HL-60/S4 treated with retinoic acid at 250 ng/mL for 4 days and 3 days (cell line): ENCODE data around the gene ANKRD52.
"Not testable (repeated sequence)": the region's sequence is repeated elsewhere in the genome, so short reads cannot be mapped to it uniquely, and the experiment has no call there.

Experiments
- in situ Hi-C: fragments of 300-500 bp; cut with MboI; formaldehyde crosslinking; loops from 2 replicates; pipeline ENCODE4 v1.7.0; 2022; ENCODE audit warnings: low sequenced_read_pairs

Gene ANKRD52

DNA sequence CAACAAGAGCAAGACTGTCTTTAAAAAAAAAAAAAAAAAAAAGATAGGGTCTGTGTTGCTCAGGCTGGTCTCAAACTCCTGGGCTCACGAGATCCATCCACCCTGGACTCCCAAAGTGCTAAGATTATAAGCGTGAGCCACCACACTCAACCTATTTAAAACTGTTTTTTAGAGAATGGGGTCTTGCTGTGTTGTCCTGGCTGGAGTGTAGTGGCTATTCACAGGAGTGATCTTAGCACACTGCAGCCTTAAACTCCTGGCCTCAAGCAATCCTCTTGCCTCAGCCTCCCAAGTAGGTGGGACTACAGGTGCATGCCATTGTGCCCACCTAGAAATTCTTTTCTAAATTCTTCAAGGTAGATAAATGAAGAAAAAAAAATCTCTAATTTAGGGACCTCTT lies 16.1 kb upstream of the ANKRD52 start:
- in situ Hi-C loops = no loop called here

DNA sequence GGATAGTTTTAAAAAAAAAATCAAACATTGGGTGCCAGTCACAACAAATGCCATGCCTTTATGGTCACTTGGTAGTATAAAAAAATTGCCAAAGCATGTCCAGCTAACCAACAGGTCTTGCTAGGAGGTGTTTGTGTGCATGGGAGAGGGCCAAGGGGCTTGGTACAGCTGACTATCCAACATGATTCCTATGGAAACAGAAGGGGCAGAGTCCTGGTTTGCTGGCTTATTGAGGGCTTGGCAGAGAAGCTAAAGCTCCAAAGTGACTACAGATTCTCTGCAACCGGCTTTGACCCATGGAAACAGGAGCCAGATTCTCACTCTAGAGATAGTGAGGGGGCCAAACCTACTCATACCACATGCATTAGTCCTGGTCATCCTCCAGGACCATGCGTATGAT lies 14.3 kb upstream of the ANKRD52 start:
- in situ Hi-C loops = not testable (repeated sequence)

- in situ Hi-C loops = no loop called here
Observed at GRCh38 chr12:56271031-56271430, 12.8 kb upstream of the ANKRD52 start.

GRCh38 chr12:56267443-56268071 lies 9.4 kb upstream of the ANKRD52 start:
- in situ Hi-C loops = no loop called here

DNA sequence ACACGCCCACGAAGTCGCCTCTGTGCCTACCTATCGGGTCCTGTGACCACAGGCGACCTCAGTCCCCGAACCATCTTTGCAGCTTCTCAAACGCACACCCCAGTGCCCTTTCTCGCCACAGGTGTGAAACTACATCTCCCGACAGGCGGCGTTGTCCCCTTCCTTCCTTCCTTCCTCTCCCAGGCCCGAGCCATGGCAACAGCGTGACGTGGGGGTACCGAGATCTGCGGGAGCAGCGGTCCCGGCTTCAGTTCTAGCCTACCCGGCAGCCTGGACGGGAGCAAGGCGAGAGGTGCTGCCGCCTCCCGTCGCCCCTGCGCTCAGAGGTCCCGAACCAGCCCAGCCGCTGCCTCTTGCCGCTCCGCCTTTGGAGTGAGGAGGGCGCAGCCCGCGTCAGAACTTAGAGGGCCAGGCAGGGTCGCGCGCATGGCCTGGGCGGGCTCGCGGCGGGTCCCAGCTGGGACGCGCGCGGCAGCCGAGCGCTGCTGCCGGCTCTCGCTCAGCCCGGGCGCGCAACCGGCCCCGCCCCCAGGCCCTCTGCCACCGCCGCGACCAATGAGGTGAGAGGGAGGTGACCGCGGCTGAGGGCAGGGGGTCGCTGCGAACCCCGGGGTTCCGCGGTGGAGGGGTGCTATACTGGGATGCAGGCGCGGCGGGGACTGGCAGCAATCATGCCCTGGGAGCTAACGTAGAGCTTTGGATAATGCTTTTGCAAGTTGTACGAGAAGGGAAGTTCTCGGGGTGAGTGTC lies 8.7 kb upstream of the ANKRD52 start, which contains the start of gene COQ10A:
COQ10A (plus strand) TSS at position 250 of the 750 bp plus-strand sequence; CDS start at position 427, 177 bp downstream.
- in situ Hi-C loops = no loop called here

DNA sequence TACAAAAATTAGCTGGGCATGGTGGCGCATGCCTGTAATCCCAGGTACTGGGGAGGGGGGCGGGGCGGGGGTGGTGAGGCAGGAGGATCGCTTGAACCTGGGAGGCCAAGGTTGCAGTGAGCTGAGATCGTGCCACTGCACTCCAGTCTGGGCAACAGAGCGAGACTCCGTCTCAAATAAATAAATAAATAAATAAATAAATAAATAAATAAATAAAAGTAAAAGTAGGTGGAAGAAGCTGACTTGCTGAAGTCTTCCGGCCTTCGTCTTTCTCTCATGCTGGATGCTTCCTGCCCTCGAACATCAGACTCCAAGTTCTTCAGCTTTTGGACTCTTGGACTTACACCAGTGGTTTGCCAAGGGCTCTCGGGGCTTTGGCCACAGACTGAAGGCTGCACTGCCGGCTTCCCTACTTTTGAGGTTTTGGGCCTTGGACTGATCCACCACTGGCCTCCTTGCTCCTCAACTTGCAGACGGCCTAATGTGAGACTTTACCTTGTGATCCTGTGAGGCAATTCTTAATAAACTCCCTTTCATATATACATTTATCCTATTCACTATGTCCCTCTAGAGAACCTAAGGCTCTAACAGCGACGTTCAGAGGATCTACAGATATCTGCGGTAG lies 8.0 kb upstream of the ANKRD52 start:
- in situ Hi-C loops = not testable (repeated sequence)

GRCh38 chr12:56262955-56263354 lies 4.8 kb upstream of the ANKRD52 start:
- in situ Hi-C loops = not testable (repeated sequence)

- in situ Hi-C loops = no loop called here
Observed at GRCh38 chr12:56261503-56262232, 3.5 kb upstream of the ANKRD52 start.

DNA sequence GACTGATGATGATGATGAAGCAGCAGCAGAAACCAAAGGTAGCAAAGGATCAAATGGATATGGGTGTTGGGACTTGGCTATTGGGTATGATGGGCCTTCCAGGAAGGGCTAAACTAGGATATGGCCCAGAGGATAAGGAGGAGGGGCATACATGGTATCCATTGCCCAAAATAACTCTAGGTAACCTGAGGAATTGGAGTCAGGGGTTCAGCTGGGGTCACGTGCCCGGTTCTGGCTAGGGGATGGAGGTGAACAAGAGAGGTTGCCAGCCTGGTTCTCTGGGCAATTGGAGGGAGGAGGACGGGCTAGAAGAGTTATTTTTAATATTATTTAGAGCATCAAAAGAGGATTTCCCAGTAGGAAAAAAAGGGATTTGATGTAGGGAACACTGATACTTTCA lies 2.7 kb upstream of the ANKRD52 start:
- in situ Hi-C loops = no loop called here

- in situ Hi-C loops = no loop called here
Observed at GRCh38 chr12:56260380-56260779, 2.2 kb upstream of the ANKRD52 start.

- in situ Hi-C loops = no loop called here
Observed at GRCh38 chr12:56258820-56259183, 618 bp upstream of the ANKRD52 start.

DNA sequence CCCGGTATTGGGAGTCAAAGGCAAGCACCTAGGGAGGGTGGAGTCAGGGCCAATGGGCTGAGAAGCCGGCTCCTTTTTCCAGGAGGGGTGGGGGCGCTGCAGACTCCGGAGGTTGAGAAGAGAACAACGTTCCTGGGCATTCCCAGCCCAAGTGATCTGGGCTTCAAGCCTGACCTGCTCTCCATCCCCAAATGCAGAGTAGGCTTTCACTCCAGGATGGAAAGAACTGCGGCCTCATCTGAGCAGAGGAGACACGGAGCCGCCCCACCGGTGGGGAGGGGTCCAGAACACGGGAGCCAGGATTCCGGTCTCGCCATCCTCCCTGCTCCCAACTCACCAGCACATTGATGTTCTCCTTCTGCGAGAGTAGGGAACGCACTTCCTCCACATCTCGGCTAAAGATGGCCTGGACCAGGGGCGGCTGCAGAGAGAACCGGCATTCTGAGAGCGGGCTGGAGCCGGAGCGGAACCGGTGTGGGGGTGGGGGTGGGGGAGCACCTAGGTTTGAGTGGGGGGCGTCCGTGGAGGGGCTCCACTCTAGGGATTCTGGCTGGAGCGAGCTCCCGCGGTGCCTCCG lies 605 bp downstream of the ANKRD52 start:
- in situ Hi-C loops = no loop called here

DNA sequence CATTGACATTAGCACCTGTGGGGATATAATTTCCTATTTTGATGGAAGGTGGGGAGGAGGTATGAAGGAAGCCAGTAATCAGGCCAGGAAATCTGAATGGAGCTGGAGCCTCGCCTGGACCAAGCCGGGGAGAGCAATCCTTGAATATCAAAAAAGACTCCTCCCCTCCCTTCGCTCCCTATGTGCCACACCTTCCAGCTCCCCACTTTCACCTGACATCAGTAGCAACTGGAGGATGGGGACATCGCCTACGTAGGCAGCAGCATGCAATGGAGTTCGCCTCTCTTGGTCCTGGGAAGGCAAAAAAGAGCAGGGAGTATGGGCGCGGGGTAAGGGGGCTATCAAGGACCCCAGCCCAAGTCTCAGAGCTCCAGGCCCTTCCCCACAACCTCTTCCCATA lies 1.1 kb downstream of the ANKRD52 start:
- in situ Hi-C loops = no loop called here

GRCh38 chr12:56256326-56256960 lies 1.7 kb downstream of the ANKRD52 start:
- in situ Hi-C loops = no loop called here

- in situ Hi-C loops = no loop called here
Observed at GRCh38 chr12:56255671-56256070, 2.5 kb downstream of the ANKRD52 start.

DNA sequence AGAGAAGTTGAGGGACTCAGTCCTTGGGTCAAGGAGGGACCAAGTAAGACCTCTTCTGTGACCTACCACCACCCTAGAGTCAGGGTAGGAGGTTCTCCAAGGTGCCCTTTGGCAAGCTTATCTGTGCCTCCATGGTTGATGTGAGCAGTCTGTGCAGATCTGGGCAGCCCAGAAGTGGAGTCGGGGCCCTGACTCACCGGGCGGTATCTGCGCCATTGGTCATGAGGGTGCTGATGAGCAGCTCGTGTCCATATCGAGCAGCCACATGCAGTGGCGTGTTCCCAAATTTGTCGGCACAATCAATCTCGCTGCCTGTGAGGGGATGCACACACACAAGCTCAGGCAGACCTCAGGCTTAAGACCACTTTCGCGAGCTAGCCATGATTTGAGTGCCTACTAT lies 5.1 kb downstream of the ANKRD52 start:
- in situ Hi-C loops = no loop called here

GRCh38 chr12:56252649-56253048 lies 5.5 kb downstream of the ANKRD52 start:
- in situ Hi-C loops = no loop called here

DNA sequence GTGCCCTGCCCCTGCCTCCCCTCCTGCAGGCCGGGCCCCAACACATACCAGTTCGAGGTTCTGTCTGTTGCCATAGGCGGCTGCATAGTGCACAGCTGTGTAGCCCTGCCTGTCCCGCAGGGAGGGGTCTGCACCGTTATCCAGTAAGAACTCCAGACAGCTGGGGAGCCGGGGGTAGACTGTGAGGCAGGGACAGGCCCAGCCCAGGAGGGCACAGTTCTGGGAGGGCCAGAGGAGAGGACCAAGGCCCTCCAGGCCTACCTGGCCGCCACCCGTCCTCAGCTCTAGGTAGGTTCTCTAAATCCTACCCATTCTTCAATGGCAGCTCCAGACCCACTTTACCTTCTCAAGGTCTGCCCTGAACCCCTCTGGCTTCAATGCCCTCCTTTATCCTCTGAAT lies 9.5 kb downstream of the ANKRD52 start:
- in situ Hi-C loops = no loop called here

GRCh38 chr12:56247923-56248322 lies 10.3 kb downstream of the ANKRD52 start:
- in situ Hi-C loops = no loop called here

DNA sequence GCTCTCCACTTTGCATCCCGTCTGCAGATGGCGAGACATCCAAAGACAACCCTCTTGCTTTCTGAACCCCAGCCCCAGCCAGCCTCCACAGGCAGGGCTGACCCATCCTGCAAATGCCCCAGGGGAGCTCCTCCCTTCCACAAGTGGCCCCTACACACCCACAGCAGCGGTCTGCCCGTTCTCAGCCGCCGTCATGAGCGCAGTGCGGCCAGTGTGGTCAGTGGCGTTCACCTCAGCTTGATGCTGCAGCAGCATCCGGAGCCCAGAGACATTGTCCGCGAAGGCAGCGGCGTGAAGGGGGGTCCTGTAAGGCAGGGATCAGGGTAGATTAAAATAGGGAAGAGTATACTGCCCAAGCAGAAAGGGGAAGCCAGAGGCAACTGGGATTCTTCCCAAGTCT lies 13.7 kb downstream of the ANKRD52 start:
- in situ Hi-C loops = no loop called here

DNA sequence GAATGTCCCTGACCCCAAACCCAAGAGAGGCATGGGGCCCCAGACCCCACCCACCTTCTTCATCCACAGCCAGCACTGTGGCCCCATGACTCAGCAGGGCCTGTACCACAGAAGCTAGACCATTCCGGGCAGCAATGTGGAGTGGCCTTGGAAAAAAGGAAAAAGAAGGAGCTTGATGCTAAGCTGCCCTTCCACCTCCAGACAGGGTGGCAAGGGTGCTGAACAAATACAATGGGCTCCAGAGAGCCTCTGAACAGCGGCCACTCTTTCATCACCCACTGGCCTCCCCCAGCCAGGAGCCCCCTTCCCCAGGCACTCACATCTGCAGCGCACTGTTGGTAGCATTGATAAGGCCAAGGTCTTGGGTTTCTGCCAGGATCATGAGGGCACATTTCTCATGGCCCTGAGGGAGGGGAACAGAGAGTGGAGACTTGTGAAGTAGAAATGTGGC lies 14.4 kb downstream of the ANKRD52 start:
- in situ Hi-C loops = no loop called here
